Smooth muscle cell (in vitro differentiated cells): ENCODE data around the gene ACOT8. TPM values are rescaled to one million over a fixed set of nuclear protein-coding genes. Genes with fewer than 3 reads are reported as not detected.

Source experiments
- DNase-seq: peaks from one replicate; lab custom pipeline; 2025; ENCODE audit not compliant: unreplicated experiment; lab: John Stamatoyannopoulos, UW
- H2AFZ ChIP-seq: fragments of 200-600 bp; sonication (generic); 2 replicates; pipeline ENCODE4 v1.6.0; 2016; ENCODE audit warnings: antibody characterized with exemption, low read depth, mild to moderate bottlenecking
- H3F3A ChIP-seq: fragments of 200-600 bp; sonication (generic); 2 replicates; pipeline ENCODE4 v1.6.0; 2017; ENCODE audit warnings: antibody characterized with exemption, low read depth
- H3K27ac ChIP-seq: fragments of 200-600 bp; sonication (generic); 2 replicates; pipeline ENCODE4 v1.5.1; 2016; ENCODE audit warnings: low read depth, mild to moderate bottlenecking
- H3K27me3 ChIP-seq: fragments of 200-600 bp; sonication (generic); 2 replicates; pipeline ENCODE4 v1.6.1; 2016; ENCODE audit warnings: low read depth, mild to moderate bottlenecking
- H3K36me3 ChIP-seq: fragments of 200-600 bp; sonication (generic); 2 replicates; pipeline ENCODE4 v1.5.1; 2016; ENCODE audit warnings: low read depth
- H3K4me1 ChIP-seq: fragments of 200-600 bp; sonication (generic); 2 replicates; pipeline ENCODE4 v1.5.1; 2016; ENCODE audit warnings: low read depth
- H3K4me2 ChIP-seq: fragments of 200-600 bp; sonication (generic); 2 replicates; pipeline ENCODE4 v1.6.0; 2016; ENCODE audit warnings: mild to moderate bottlenecking
- H3K4me3 ChIP-seq: fragments of 200-600 bp; sonication (generic); 2 replicates; pipeline ENCODE4 v1.5.1; 2016; ENCODE audit warnings: mild to moderate bottlenecking
- H3K79me2 ChIP-seq: fragments of 200-600 bp; sonication (generic); 2 replicates; pipeline ENCODE4 v1.6.0; 2016; ENCODE audit warnings: low read depth, mild to moderate bottlenecking
- H3K9ac ChIP-seq: fragments of 200-600 bp; sonication (generic); 2 replicates; pipeline ENCODE4 v1.6.0; 2016; ENCODE audit warnings: low read depth
- H3K9me3 ChIP-seq: fragments of 200-600 bp; sonication (generic); replicated peaks from 2 replicates; pipeline ENCODE4 v1.5.1; 2016; ENCODE audit warnings: low read depth
- H4K20me1 ChIP-seq: fragments of 200-600 bp; sonication (generic); 2 replicates; pipeline ENCODE4 v1.6.0; 2016; ENCODE audit warnings: low read depth
- WGBS: methylation state at CpG from one replicate; pipeline ENCODE4 v1.1.7; 2016; ENCODE audit warnings: low lambda C conversion rate; 5-methylcytosine and 5-hydroxymethylcytosine counted together
- polyA plus RNA-seq: library from polyadenylated mRNA; unstranded; fragments of >200 nt; fragmentation: Nextera tagmentation; extraction: Ambion mirVana; gene quantifications from 2 replicates; pipeline ENCODE4 v1.2.1, GENCODE V29; 2016
- total RNA-seq: library from RNA; depleted of rRNA; stranded (reverse); fragments of >200 nt; gene quantifications from 2 replicates; pipeline ENCODE4 v1.2.3, GENCODE V29; 2014
- TF ChIP-seq, protein P1 (sequence below): fragments of 200-600 bp; sonication (generic); IDR thresholded peaks from 2 replicates; pipeline ENCODE4 v1.5.1; 2017; ENCODE audit warnings: borderline replicate concordance, mild to moderate bottlenecking, antibody characterized with exemption; ENCODE audit not compliant: insufficient read depth, poor library complexity, severe bottlenecking

Gene ACOT8
- total and polyA plus RNA-seq, 2 experiments from 2014 or later: 31.9 to 43.8 TPM

DNA sequence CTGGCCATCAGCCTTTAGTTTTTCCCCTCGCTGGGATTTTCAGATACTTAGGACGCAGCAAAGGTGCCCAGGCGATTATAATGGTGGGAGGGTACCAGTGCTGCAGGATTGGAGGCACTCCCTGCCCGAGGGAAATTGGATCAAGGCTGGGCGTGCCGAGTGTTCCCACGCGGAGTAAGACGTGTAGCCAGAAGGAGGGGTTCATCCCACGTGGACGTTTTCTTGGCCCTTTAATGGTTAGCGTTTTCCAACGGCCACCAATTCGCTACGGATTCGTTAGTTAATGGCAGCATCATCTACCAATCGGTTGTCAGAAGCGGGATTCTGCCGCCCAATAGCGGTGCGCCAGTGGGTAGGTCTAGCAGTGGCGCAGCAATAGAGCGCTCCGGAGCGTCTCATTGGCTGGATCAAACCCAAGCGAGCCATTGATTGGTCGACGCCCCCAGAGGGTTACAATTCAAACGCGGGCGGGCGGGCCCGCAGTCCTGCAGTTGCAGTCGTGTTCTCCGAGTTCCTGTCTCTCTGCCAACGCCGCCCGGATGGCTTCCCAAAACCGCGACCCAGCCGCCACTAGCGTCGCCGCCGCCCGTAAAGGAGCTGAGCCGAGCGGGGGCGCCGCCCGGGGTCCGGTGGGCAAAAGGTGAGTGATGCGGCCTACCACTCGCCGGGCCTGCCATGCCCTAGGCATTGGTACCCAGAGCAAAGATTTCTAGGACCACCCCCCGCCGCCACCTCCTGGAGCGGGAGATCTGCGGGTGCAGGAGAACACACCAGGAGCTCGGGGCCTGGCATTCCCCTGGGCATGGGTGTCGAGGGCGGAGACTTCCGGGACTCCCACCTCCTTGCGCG is 44.8 kb downstream of the ACOT8 start, which contains the start of gene UBE2C:
UBE2C (plus strand) TSS at position 488 of the 849 bp plus-strand sequence; CDS start at position 540, 52 bp downstream.
- H3K9ac ChIP-seq: peak within 1 kb of the TSS; percentile 47
- peak within 1 kb of the TSS; percentile 5 for H3K27ac ChIP-seq
- WGBS: 1% methylated on average over 64 of the region's 65 CpGs
- TF ChIP-seq, protein P1, sequence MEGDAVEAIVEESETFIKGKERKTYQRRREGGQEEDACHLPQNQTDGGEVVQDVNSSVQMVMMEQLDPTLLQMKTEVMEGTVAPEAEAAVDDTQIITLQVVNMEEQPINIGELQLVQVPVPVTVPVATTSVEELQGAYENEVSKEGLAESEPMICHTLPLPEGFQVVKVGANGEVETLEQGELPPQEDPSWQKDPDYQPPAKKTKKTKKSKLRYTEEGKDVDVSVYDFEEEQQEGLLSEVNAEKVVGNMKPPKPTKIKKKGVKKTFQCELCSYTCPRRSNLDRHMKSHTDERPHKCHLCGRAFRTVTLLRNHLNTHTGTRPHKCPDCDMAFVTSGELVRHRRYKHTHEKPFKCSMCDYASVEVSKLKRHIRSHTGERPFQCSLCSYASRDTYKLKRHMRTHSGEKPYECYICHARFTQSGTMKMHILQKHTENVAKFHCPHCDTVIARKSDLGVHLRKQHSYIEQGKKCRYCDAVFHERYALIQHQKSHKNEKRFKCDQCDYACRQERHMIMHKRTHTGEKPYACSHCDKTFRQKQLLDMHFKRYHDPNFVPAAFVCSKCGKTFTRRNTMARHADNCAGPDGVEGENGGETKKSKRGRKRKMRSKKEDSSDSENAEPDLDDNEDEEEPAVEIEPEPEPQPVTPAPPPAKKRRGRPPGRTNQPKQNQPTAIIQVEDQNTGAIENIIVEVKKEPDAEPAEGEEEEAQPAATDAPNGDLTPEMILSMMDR: no peak
- H3K36me3 ChIP-seq: peaks cover 4% of the 10 kb centered on the region
- DNase-seq: peak; percentile 78
- peak within 1 kb of the TSS; percentile 89 for H3K4me3 ChIP-seq
- no peaks in the 10 kb centered on the region for H3K9me3 ChIP-seq
- H2AFZ ChIP-seq: peak within 1 kb of the TSS; percentile 67
- peaks cover 26% of the 10 kb centered on the region for H3F3A ChIP-seq
- no peaks in the 10 kb centered on the region for H4K20me1 ChIP-seq
- H3K79me2 ChIP-seq: peaks cover 24% of the 10 kb centered on the region
- H3K27me3 ChIP-seq: no peaks in the 10 kb centered on the region
- peak within 1 kb of the TSS; percentile 97 for H3K4me2 ChIP-seq
- no peaks in the 10 kb centered on the region for H3K4me1 ChIP-seq

DNA sequence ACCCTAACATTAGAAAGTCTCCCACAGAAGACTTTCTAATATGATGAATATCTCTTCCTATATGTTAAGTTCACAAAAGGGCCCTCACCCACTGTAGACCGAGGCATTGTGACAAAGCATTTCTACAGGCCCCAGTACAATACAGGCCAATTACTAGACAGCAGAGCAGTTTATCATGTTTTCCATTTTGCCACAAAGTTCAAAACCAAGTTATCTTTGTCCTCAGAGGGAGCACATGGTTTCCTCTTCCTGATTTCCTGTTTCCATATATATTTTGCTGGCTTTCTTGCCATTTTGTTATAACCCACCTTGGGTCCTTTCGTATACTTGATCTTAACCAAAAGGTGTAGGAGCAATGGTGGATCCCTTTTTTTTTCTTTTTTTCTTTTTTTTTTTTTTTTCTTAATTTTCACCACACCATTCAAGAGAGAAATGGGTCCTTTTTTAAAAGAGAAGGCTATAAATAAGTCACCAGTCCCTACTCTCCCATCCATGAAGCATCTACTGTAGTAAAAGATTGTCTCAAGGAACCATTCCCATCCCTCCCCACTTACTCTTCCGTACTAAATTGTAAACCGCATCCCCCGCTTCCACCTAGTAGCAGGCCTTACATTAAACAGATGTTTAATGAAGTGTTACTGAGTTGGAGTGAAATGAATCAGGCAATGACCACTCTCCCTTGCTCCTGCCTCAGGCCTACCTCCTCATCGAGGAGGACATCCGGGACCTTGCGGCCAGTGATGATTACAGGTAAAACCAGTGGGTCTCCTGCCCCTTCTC is 46.8 kb downstream of the ACOT8 start:
- no peak for DNase-seq
- TF ChIP-seq, protein P1: no peak
- Histone ChIP-seq H3K4me3 (no peak overlapping the region), H3K9ac (no peak overlapping the region), H3K36me3 (peaks cover 7% of the 10 kb centered on the region), H3F3A (peaks cover 17% of the 10 kb centered on the region), H2AFZ (no peak overlapping the region), H3K4me2 (no peak overlapping the region), H3K79me2 (peaks cover 24% of the 10 kb centered on the region), H3K9me3 (no peaks in the 10 kb centered on the region), H4K20me1 (no peaks in the 10 kb centered on the region), H3K27ac (no peak overlapping the region), H3K4me1 (no peaks in the 10 kb centered on the region), H3K27me3 (no peaks in the 10 kb centered on the region)
- 99% methylated on average over 8 of the region's 8 CpGs for WGBS

DNA sequence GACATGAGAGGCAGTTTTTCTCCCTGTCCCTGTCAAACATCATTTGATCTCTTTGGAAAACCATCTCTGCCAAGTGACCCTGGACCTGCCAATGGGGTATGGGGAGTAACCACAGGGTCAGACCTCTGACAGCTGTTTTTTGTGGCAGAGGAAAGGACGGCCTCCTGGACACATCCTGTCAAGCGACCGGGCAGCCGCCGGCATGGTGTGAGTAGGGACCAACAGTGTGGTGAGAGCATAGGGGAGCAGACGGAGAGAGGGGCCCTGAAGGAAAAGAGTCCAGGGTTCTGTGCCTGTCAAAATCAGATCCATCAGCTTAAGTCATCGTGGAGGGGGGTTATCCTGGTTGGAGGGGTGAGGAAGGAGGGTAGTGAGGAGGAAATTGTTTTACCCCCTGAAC is 55.3 kb downstream of the ACOT8 start:
- Histone ChIP-seq H2AFZ (no peak overlapping the region), H3K9ac (no peak overlapping the region), H3K27me3 (no peaks in the 10 kb centered on the region), H3F3A (no peaks in the 10 kb centered on the region), H3K4me1 (no peaks in the 10 kb centered on the region), H3K4me2 (no peak overlapping the region), H3K36me3 (peaks cover 12% of the 10 kb centered on the region), H3K9me3 (no peaks in the 10 kb centered on the region), H3K4me3 (no peak overlapping the region), H3K27ac (no peak overlapping the region), H3K79me2 (no peaks in the 10 kb centered on the region), H4K20me1 (peaks cover 3% of the 10 kb centered on the region)
- 94% methylated on average over 7 of the region's 7 CpGs for WGBS
- no peak for DNase-seq
- TF ChIP-seq, protein P1: no peak
